GM12878 (cell line): ENCODE data around the gene TET1. TPM values are rescaled to one million over a fixed set of nuclear protein-coding genes. Genes with fewer than 3 reads are reported as not detected.

Source experiments
- BACH1 ChIP-seq: fragments of 450-650 bp; IDR thresholded peaks from 2 replicates; pipeline ENCODE4 v1.6.1; 2017; ENCODE audit warnings: mild to moderate bottlenecking, borderline replicate concordance
- HCFC1 ChIP-seq: fragments of 150-350 bp; IDR thresholded peaks from 2 replicates; pipeline ENCODE4 v1.6.1; 2014; ENCODE audit warnings: low read length
- NR2C1 ChIP-seq: fragments of 450-650 bp; IDR thresholded peaks from 2 replicates; pipeline ENCODE4 v1.6.1; 2017; ENCODE audit warnings: antibody characterized with exemption, mild to moderate bottlenecking, moderate library complexity
- SIX5 ChIP-seq: IDR thresholded peaks from 2 replicates; pipeline ENCODE4 v1.6.1; 2011; ENCODE audit warnings: mild to moderate bottlenecking, low read depth, low read length, moderate library complexity; ENCODE audit not compliant: severe bottlenecking
- SMAD5 ChIP-seq: IDR thresholded peaks from 2 replicates; pipeline ENCODE4 v1.6.1; 2016; ENCODE audit warnings: antibody characterized with exemption, low read depth
- SRF ChIP-seq, 2 experiments: IDR thresholded peaks; 2 replicates each; pipeline ENCODE4 v1.6.1; 2011; ENCODE audit warnings: low read depth in 2 of 2, low read length in 2 of 2, mild to moderate bottlenecking in 1 of 2, moderate library complexity in 1 of 2
- STAT1 ChIP-seq: fragments of 450-650 bp; conservative IDR thresholded peaks from 2 replicates; pipeline ENCODE4 v1.6.1; 2014; ENCODE audit warnings: antibody characterized with exemption, mild to moderate bottlenecking
- TARDBP ChIP-seq: IDR thresholded peaks from 2 replicates; pipeline ENCODE4 v1.6.1; 2016; ENCODE audit warnings: borderline replicate concordance
- ZNF217 ChIP-seq: fragments of 450-650 bp; IDR thresholded peaks from 2 replicates; pipeline ENCODE4 v1.6.1; 2017; ENCODE audit warnings: antibody characterized with exemption, mild to moderate bottlenecking
- polyA plus RNA-seq, 11 experiments: library from polyadenylated mRNA; depleted of rRNA in 4 of 11; unstranded in 6 of 11; stranded (reverse) in 5 of 11; fragments of >200 nt; fragmentation: Nextera tagmentation in 4 of 11; fragmentation: Illumina TruSeq in 1 of 11; extraction: Ambion mirVana in 4 of 11; extraction: Trizol in 1 of 11; gene quantifications; 1 replicate in 1 of 11; 2 replicates in 10 of 11; pipeline versions ENCODE4 v1.2.1 to v1.2.3, GENCODE V29; 2011 to 2016; ENCODE audit warnings: inconsistent platforms in 2 of 11, missing spikeins in 2 of 11, low read depth in 1 of 11
- total RNA-seq, 4 experiments: library from RNA; depleted of rRNA in 3 of 4; stranded (reverse); fragments of >200 nt in 3 of 4; fragmentation: Illumina TruSeq in 1 of 4; extraction: Trizol in 1 of 4; gene quantifications; 2 replicates each; pipeline versions ENCODE4 v1.2.1 to v1.2.3, GENCODE V29; 2013 to 2021
- TF ChIP-seq, protein P1 (sequence below): IDR thresholded peaks from 2 replicates; pipeline ENCODE4 v1.6.1; 2011; ENCODE audit warnings: low read depth, low read length, improper control_type of control experiment, borderline replicate concordance
- TF ChIP-seq, protein P2 (sequence below): IDR thresholded peaks from 2 replicates; pipeline ENCODE4 v1.6.1; 2011; ENCODE audit warnings: borderline replicate concordance, low read depth, mild to moderate bottlenecking, moderate library complexity, low read length; ENCODE audit not compliant: insufficient read depth, poor library complexity, severe bottlenecking
- TF ChIP-seq, protein P3 (sequence below): fragments of 450-650 bp; formaldehyde crosslinking; IDR thresholded peaks from 2 replicates; pipeline ENCODE4 v1.4.0; 2020; ENCODE audit warnings: mild to moderate bottlenecking, moderate library complexity

TET1 gene
- total and polyA plus RNA-seq, 10 of the 15 experiments (the other 5 are each of a cell fraction or from before 2014, with no cell fraction given), result 0.22 to 1.4 (median 0.60) TPM

DNA sequence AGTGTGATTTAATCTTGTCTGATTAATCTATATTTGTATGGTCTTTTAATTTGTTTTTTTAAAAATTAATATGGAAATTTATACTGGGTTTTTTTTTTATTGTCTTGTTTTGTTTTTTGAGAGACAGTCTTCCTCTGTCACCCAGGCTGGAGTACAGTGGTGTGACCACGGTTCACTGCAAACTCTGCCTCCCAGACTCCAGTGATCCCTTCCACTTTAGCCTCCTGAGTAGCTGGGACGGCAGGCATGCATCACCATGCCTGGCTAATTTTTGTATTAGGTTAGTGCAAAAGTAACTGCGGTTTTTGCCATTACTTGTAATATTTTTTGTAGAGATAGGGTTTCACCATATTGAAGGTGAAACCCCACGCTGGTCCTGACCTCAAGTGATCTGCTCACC is 73.1 kb downstream of the TET1 start (continued):
- no peak for TF ChIP-seq HCFC1
- TF ChIP-seq, protein P1, sequence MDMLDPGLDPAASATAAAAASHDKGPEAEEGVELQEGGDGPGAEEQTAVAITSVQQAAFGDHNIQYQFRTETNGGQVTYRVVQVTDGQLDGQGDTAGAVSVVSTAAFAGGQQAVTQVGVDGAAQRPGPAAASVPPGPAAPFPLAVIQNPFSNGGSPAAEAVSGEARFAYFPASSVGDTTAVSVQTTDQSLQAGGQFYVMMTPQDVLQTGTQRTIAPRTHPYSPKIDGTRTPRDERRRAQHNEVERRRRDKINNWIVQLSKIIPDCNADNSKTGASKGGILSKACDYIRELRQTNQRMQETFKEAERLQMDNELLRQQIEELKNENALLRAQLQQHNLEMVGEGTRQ, result no peak
- no peak for TF ChIP-seq SIX5
- no peak for TF ChIP-seq SRF (IDR thresholded peaks at IDR 0.05; ENCODE audit: low read depth in 2 of 2, low read length in 2 of 2)
- TF ChIP-seq, protein P2, sequence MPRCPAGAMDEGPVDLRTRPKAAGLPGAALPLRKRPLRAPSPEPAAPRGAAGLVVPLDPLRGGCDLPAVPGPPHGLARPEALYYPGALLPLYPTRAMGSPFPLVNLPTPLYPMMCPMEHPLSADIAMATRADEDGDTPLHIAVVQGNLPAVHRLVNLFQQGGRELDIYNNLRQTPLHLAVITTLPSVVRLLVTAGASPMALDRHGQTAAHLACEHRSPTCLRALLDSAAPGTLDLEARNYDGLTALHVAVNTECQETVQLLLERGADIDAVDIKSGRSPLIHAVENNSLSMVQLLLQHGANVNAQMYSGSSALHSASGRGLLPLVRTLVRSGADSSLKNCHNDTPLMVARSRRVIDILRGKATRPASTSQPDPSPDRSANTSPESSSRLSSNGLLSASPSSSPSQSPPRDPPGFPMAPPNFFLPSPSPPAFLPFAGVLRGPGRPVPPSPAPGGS, result no peak
- TF ChIP-seq, protein P3, sequence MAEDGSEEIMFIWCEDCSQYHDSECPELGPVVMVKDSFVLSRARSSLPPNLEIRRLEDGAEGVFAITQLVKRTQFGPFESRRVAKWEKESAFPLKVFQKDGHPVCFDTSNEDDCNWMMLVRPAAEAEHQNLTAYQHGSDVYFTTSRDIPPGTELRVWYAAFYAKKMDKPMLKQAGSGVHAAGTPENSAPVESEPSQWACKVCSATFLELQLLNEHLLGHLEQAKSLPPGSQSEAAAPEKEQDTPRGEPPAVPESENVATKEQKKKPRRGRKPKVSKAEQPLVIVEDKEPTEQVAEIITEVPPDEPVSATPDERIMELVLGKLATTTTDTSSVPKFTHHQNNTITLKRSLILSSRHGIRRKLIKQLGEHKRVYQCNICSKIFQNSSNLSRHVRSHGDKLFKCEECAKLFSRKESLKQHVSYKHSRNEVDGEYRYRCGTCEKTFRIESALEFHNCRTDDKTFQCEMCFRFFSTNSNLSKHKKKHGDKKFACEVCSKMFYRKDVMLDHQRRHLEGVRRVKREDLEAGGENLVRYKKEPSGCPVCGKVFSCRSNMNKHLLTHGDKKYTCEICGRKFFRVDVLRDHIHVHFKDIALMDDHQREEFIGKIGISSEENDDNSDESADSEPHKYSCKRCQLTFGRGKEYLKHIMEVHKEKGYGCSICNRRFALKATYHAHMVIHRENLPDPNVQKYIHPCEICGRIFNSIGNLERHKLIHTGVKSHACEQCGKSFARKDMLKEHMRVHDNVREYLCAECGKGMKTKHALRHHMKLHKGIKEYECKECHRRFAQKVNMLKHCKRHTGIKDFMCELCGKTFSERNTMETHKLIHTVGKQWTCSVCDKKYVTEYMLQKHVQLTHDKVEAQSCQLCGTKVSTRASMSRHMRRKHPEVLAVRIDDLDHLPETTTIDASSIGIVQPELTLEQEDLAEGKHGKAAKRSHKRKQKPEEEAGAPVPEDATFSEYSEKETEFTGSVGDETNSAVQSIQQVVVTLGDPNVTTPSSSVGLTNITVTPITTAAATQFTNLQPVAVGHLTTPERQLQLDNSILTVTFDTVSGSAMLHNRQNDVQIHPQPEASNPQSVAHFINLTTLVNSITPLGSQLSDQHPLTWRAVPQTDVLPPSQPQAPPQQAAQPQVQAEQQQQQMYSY (CRISPR knock-in tag), result no peak
- TF ChIP-seq SMAD5, result no peak
- TF ChIP-seq TARDBP, result no peak
- TF ChIP-seq NR2C1, result no peak
- TF ChIP-seq ZNF217, result no peak
- TF ChIP-seq BACH1, result no peak
- TF ChIP-seq STAT1, result no peak
